ENCODE data around the gene LRRC8D. TPM values are rescaled to one million over a fixed set of nuclear protein-coding genes. Genes with fewer than 3 reads are reported as not detected.
"Not testable (repeated sequence)": the region's sequence is repeated elsewhere in the genome, so short reads cannot be mapped to it uniquely, and the experiment has no call there.

The LRRC8D gene
- total RNA-seq, 1 donor from 2014 or later: 6.2 TPM

GRCh38 chr1:89955311-89956205 is 134.7 kb downstream of the LRRC8D start:
- intact Hi-C loops (cut with DNase I): no loop called here
- ATAC-seq (no peak), DNase-seq (ENCODE audit: missing footprints) (no peak)

- DNase-seq (ENCODE audit: missing footprints) (no peak), ATAC-seq (no peak)
- intact Hi-C loops (cut with DNase I): no loop called here
Measured at GRCh38 chr1:89957107-89957506, 136.3 kb downstream of the LRRC8D start.

GRCh38 chr1:89958851-89959654 is 138.2 kb downstream of the LRRC8D start:
- DNase-seq (ENCODE audit: missing footprints): no peak
- ATAC-seq: no peak
- intact Hi-C loops (cut with DNase I): no loop called here

- intact Hi-C loops (cut with DNase I): no loop called here
- ATAC-seq: no peak
- DNase-seq (ENCODE audit: missing footprints): no peak
Measured at GRCh38 chr1:89959719-89960118, 138.9 kb downstream of the LRRC8D start.

GRCh38 chr1:89962024-89962741 is 141.4 kb downstream of the LRRC8D start:
- no peak for DNase-seq (ENCODE audit: missing footprints)
- intact Hi-C loops (cut with DNase I): no loop called here
- no peak for ATAC-seq

- no peak for DNase-seq (ENCODE audit: missing footprints)
- intact Hi-C loops (cut with DNase I): no loop called here
- no peak for ATAC-seq
Measured at GRCh38 chr1:89962742-89963075, 141.9 kb downstream of the LRRC8D start.

GRCh38 chr1:89965193-89965768 is 144.4 kb downstream of the LRRC8D start:
- intact Hi-C loops (cut with DNase I): no loop called here
- DNase-seq (ENCODE audit: missing footprints) (no peak), ATAC-seq (peak; percentile 31)

GRCh38 chr1:89966656-89967055 is 145.8 kb downstream of the LRRC8D start:
- DNase-seq (ENCODE audit: missing footprints) (no peak), ATAC-seq (no peak)
- intact Hi-C loops (cut with DNase I): no loop called here

- intact Hi-C loops (cut with DNase I): no loop called here
- no peak for ATAC-seq
- DNase-seq (ENCODE audit: missing footprints): no peak
Measured at GRCh38 chr1:89971600-89971999, 150.8 kb downstream of the LRRC8D start.

- DNase-seq (ENCODE audit: missing footprints) (no peak), ATAC-seq (no peak)
- intact Hi-C loops (cut with DNase I): no loop called here
Measured at GRCh38 chr1:89972024-89972423, 151.2 kb downstream of the LRRC8D start.

GRCh38 chr1:89973471-89974127 is 152.8 kb downstream of the LRRC8D start:
- DNase-seq (ENCODE audit: missing footprints): no peak

GRCh38 chr1:89974256-89974655 is 153.4 kb downstream of the LRRC8D start:
- no peak for ATAC-seq
- intact Hi-C loops (cut with DNase I): no loop called here
- DNase-seq (ENCODE audit: missing footprints): no peak

More at GRCh38 chr1:89973471-89974127, 152.8 kb downstream of the LRRC8D start:
- intact Hi-C loops (cut with DNase I): no loop called here
- ATAC-seq: no peak

GRCh38 chr1:89974696-89975470 is 154.1 kb downstream of the LRRC8D start:
- no peak for ATAC-seq
- no peak for DNase-seq (ENCODE audit: missing footprints)
- intact Hi-C loops (cut with DNase I): no loop called here

- peak; percentile 23 for ATAC-seq
- intact Hi-C loops (cut with DNase I): no loop called here
- no peak for DNase-seq (ENCODE audit: missing footprints)
Measured at GRCh38 chr1:89975540-89976125, 154.8 kb downstream of the LRRC8D start.

- intact Hi-C loops (cut with DNase I): no loop called here
- no peak for DNase-seq (ENCODE audit: missing footprints)
- ATAC-seq: no peak
Measured at GRCh38 chr1:89978755-89979154, 157.9 kb downstream of the LRRC8D start.

- DNase-seq (ENCODE audit: missing footprints): no peak
- intact Hi-C loops (cut with DNase I): loop anchor here (10.0 kb wide), 2 partner anchors 136 to 496 kb away; no protein-coding TSS in a partner anchor
- ATAC-seq: no peak
Measured at GRCh38 chr1:89980605-89981004, 159.8 kb downstream of the LRRC8D start.

GRCh38 chr1:89982846-89983245 is 162.0 kb downstream of the LRRC8D start:
- DNase-seq (ENCODE audit: missing footprints); ATAC-seq: not testable (repeated sequence)
- intact Hi-C loops (cut with DNase I): loop anchor here (10.0 kb wide), 2 partner anchors 138 to 498 kb away; no protein-coding TSS in a partner anchor

All from Right ventricle myocardium inferior (tissue), 1 donor.